HG03139 (cell line): Measurements from ENCODE around the gene SDC4.
A peak's percentile ranks its signal among the peaks of the same experiment; 100 is the strongest.

Source experiments
- ATAC-seq: cut with Tn5 transposase; IDR thresholded peaks from one replicate; pipeline ENCODE4 v1.9.1; 2021; ENCODE audit not compliant: unreplicated experiment

SDC4 gene

GRCh38 chr20:45320948-45321595 lies 27.2 kb downstream of the SDC4 start:
- peak; percentile 58 for ATAC-seq

DNA sequence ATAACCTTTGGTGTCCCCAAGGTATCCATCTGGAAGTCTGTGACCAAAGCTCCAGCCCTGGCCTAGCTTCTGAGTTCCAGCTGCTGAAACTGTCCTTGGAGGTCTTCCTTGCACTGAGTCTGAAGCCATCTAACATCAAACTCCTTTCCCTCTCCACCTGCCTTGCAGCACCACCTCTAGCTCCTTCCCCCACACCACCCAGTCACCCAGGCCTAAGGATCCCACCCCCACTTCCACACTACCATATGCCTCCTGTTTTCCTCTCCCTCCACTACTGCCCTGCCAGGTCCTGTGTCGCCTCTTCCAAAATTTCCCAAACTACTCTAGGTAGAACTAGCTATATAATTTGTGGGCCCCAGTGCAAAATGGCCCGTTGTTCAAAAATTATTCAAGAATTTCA lies 29.3 kb downstream of the SDC4 start:
- ATAC-seq = no peak

GRCh38 chr20:45318386-45318939 lies 29.8 kb downstream of the SDC4 start:
- ATAC-seq = no peak

DNA sequence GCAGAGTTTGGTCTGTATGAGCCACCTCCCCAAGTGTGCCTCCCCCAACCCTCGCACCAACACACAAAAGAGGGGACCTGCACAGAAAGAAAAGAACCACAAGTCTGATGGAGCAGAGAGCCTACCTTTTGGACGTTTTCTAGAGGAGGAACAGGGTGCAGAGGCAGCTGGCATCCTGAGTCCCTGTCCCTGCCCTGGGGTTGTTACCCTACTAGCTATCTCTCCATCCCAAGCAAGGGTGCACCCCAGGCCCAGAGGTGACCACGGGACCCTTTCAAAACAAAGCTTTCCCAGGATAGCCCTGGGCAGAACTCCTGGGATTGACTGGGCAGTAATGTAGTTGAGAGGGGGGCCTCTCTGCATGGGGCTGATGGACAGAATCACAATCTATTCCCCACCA lies 30.4 kb downstream of the SDC4 start:
- ATAC-seq = no peak

- ATAC-seq = no peak
These were observed 31.8 kb downstream of the SDC4 start for GRCh38 chr20:45316150-45317080.

- no peak for ATAC-seq
These were observed 32.6 kb downstream of the SDC4 start for GRCh38 chr20:45315672-45316071.

DNA sequence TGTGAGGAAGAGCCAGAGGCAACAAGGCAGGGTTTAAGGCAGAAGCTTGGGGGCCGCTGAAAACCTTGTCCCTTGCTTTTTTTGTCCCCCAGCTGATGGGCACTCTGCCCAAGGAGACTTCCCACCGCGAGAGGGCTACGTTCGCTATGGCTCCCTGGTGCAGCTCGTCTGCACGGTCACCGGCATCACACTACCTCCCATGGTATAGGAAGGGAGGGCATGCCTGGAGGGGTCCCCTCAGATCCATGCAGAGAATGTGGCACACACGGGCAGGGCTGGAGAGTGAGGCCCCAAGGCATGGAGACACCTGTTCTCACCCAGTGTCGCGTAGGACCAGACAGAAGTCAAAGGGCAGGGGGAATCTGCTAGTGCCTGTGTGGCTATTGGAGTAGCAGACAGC lies 34.3 kb downstream of the SDC4 start:
- no peak for ATAC-seq

DNA sequence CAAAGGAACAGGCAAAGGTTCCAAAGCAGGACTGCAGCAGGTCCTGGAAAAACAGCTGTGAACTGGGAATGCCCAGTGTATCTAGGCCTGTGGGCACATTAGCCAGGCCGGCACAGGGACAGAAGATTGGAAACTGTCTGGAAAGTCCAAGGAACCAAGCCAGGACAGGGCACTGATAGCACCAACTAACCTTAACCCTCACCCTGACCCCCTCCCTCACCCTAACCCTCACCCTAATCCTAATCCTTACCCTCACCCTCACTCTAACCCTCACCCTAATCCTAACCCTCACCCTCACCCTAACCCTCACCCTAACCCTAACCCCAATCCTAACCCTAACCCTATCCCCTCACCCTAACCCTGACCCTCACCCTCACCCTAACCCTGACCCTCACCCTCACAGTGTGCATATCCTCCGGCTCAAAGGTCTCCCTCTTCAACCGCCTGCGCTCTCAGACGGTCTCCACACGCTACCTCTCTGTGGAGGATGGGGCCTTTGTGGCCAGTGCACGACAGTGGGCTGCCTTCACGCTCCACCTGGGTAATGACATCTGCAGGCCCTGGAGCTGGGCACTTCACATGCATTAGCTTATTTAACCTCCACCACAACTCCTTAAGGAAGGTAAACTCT lies 35.0 kb downstream of the SDC4 start:
- ATAC-seq = no peak

DNA sequence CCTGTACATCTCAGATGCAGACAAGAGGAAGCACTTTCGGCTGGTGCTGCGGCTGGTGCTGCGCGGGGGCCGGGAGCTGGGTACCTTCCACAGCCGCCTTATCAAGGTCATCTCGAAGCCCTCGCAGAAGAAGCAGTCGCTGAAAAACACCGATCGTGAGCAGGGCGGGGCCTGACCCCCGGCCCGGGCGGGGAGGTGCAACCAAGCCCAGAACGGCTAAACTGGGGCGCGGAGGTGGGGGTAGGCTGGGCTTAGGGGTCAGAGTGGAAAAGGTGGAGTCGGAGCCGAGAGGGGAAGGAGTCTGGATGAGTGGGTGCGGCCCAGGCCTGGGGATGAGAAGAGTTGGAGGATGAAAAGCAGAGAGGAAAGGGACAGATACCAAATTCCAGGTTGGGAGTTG lies 36.0 kb downstream of the SDC4 start:
- ATAC-seq = no peak

GRCh38 chr20:45311589-45312211 lies 36.5 kb downstream of the SDC4 start:
- no peak for ATAC-seq

GRCh38 chr20:45309075-45309474 lies 39.1 kb downstream of the SDC4 start:
- ATAC-seq = no peak

- no peak for ATAC-seq
These were observed 40.0 kb downstream of the SDC4 start, which contains the start of gene MATN4 for GRCh38 chr20:45308117-45308778. TSS of gene MATN4 (minus strand) at chr20:45308299. CDS start at chr20:45305582, 2,717 bp downstream.

DNA sequence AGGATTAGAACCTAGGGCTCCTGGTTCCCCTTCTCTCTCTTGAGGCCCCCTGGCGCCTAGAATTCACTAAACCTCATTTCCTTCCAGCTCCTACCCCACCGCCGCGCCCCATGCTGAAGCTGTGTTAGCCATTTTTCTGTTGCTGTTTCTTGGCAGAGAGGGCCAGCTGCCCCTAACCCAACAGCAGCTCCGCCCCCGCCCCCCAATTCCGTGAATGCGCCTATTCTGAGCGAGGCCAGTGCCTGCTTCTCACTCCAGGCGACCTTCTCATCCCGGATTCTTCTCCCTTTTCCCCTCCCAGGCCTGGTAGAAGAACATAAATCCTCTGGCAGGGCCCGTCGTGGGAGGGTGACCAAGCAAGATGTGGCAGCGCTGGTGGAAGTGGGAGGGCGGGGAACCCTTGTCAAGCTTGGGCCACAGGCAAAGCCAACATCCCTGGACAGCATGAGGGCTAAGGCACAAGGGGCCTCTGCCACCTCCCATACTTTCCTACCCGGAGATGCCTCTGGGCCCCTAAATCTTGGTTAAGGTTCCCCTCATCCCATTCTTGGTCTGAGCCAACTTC lies 41.1 kb downstream of the SDC4 start:
- ATAC-seq = no peak

GRCh38 chr20:45306431-45306982 lies 41.7 kb downstream of the SDC4 start, which contains the start of gene RBPJL:
TSS of gene RBPJL (plus strand) at chr20:45306840. CDS start at chr20:45306923, 83 bp downstream.
- no peak for ATAC-seq

- ATAC-seq = no peak
These were observed 43.0 kb downstream of the SDC4 start for GRCh38 chr20:45305262-45305661.

- no peak for ATAC-seq
These were observed 43.7 kb downstream of the SDC4 start for GRCh38 chr20:45304464-45304999.

DNA sequence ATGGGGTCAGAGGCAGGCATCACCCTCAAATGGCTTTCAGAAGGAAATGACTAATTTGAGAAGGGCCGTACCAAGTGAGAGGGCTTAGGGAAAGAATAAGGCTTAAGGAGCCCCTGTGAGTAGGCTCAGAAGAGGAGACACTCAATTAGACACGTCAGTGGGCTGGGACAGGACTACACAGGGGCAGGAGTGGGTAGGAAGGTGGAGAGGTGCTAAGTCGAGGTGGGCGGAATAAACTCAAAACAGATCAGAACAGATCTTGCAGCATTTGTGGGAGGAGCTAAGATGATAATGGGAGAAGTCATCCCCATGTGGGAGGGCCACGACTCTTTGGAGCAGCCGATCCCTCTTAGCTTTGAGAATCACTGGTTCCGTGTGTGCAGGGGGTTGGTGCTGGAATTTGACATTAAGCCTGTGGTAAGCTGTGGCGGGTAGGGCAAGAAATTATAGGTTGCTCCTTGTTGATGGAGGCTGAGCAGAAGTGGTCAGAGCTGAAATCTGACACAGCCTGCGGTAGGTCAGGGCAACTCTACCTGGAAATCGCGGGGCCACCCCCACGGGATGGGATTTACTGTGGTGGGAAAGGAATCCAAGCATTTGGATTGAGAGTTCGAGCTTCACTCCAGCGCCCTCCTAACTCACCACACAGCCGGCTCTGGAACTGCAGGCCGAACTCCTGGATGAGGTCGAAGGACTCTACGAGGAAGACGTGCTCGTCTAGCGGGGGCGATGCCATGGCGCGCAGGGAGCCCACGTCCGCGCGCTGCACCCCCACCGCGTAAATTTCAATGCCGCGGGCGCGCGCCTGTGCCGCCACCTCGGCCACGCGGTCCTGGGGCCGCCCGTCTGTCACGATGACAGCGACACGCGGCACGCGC lies 44.4 kb downstream of the SDC4 start:
- no peak for ATAC-seq

DNA sequence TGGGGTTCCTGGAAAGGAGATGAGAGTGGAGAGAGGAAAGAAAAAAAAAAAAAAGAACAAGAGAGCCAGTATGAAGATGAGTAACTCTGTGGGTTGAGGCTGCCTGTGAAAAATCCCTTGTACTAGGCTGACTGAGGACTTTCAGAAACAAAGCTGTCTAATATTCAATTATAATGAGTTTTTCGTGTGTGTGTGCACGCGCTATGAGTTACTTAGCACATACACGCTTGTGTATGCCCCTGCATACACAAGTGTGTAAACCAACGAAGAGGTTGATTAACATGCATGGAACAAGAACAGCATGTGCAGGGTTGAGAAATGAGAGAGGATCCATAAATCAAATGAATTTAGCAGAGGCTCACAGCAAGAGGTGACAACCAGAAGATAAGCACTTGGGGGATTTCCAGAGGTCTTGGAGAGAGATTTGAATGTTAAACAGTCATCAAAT lies 46.4 kb downstream of the SDC4 start:
- no peak for ATAC-seq
